NT2/D1 (cell line): ENCODE measurements around the gene SAMSN1.

ENCODE experiments used
- YY1 ChIP-seq: IDR thresholded peaks from 2 replicates; pipeline ENCODE4 v1.6.1; 2011; ENCODE audit not compliant: insufficient read length, insufficient read depth
- ZNF274 ChIP-seq: IDR thresholded peaks from 2 replicates; pipeline ENCODE4 v1.6.1; 2011; ENCODE audit warnings: mild to moderate bottlenecking, low read depth, low read length

GRCh38 chr21:14569026-14569621 is 23.0 kb upstream of the SAMSN1 start:
- TF ChIP-seq YY1 (no peak), ZNF274 (no peak)
